ENCODE measurements around the gene GPATCH2.

GPATCH2 gene

GRCh38 chr1:217562229-217562878, 68.5 kb downstream of the GPATCH2 start:
- no peak for TF ChIP-seq CTCF (IDR thresholded peaks at IDR 0.05)
- TF ChIP-seq ZFX (IDR thresholded peaks at IDR 0.05; ENCODE audit: borderline replicate concordance): no peak
- H3K27ac ChIP-seq: no peak overlapping the region

GRCh38 chr1:217561446-217561845, 69.4 kb downstream of the GPATCH2 start:
- H3K27ac ChIP-seq: no peak overlapping the region
- no peak for TF ChIP-seq CTCF (IDR thresholded peaks at IDR 0.05)
- TF ChIP-seq ZFX (IDR thresholded peaks at IDR 0.05; ENCODE audit: borderline replicate concordance): no peak

- no peak for TF ChIP-seq CTCF (IDR thresholded peaks at IDR 0.05)
- no peak for TF ChIP-seq ZFX (IDR thresholded peaks at IDR 0.05; ENCODE audit: borderline replicate concordance)
- no peak overlapping the region for H3K27ac ChIP-seq
Measured at GRCh38 chr1:217554849-217555248, 76.0 kb downstream of the GPATCH2 start.

GRCh38 chr1:217553949-217554509, 76.9 kb downstream of the GPATCH2 start:
- TF ChIP-seq ZFX (IDR thresholded peaks at IDR 0.05; ENCODE audit: borderline replicate concordance): no peak
- TF ChIP-seq CTCF (IDR thresholded peaks at IDR 0.05): no peak
- H3K27ac ChIP-seq: no peak overlapping the region

GRCh38 chr1:217552339-217552951, 78.4 kb downstream of the GPATCH2 start:
- TF ChIP-seq ZFX (IDR thresholded peaks at IDR 0.05; ENCODE audit: borderline replicate concordance): no peak
- no peak for TF ChIP-seq CTCF (IDR thresholded peaks at IDR 0.05)

GRCh38 chr1:217542837-217543236, 88.1 kb downstream of the GPATCH2 start:
- no peak overlapping the region for H3K27ac ChIP-seq
- TF ChIP-seq ZFX (IDR thresholded peaks at IDR 0.05; ENCODE audit: borderline replicate concordance) (no peak), CTCF (IDR thresholded peaks at IDR 0.05) (no peak)

More at GRCh38 chr1:217552339-217552951, 78.4 kb downstream of the GPATCH2 start:
- H3K27ac ChIP-seq: no peak overlapping the region

All from 22Rv1 (cell line).